Measurements from ENCODE around the gene C1orf198.

The C1orf198 gene

GRCh38 chr1:230884646-230885045, 16.3 kb upstream of the C1orf198 start:
- Histone ChIP-seq H3K4me3 (ENCODE audit: low read depth, low read length) (no peak overlapping the region), H3K9ac (ENCODE audit: low read depth, low read length) (no peak overlapping the region), H3K9me3 (ENCODE audit: control insufficient read depth, insufficient read depth, low read length) (no peaks in the 10 kb centered on the region), H3K27me3 (ENCODE audit: control insufficient read depth, insufficient read depth, low read length) (no peaks in the 10 kb centered on the region), H3K36me3 (ENCODE audit: control insufficient read depth, insufficient read depth, low read length) (no peaks in the 10 kb centered on the region), H3K4me1 (ENCODE audit: control insufficient read depth, insufficient read depth, low read length) (no peaks in the 10 kb centered on the region)

- no peaks in the 10 kb centered on the region for H3K4me1 ChIP-seq (ENCODE audit: control insufficient read depth, insufficient read depth, low read length)
These were observed 15.6 kb upstream of the C1orf198 start for GRCh38 chr1:230883967-230884366.

GRCh38 chr1:230879778-230880177, 11.5 kb upstream of the C1orf198 start:
- no peaks in the 10 kb centered on the region for H3K4me1 ChIP-seq (ENCODE audit: control insufficient read depth, insufficient read depth, low read length)
- H3K4me3 ChIP-seq (ENCODE audit: low read depth, low read length), result no peak overlapping the region
- no peaks in the 10 kb centered on the region for H3K27me3 ChIP-seq (ENCODE audit: control insufficient read depth, insufficient read depth, low read length)
- no peaks in the 10 kb centered on the region for H3K36me3 ChIP-seq (ENCODE audit: control insufficient read depth, insufficient read depth, low read length)
- H3K9me3 ChIP-seq (ENCODE audit: control insufficient read depth, insufficient read depth, low read length), result no peaks in the 10 kb centered on the region
- no peak overlapping the region for H3K9ac ChIP-seq (ENCODE audit: low read depth, low read length)

More at GRCh38 chr1:230883967-230884366, 15.6 kb upstream of the C1orf198 start:
- Histone ChIP-seq H3K36me3 (ENCODE audit: control insufficient read depth, insufficient read depth, low read length) (no peaks in the 10 kb centered on the region), H3K9me3 (ENCODE audit: control insufficient read depth, insufficient read depth, low read length) (no peaks in the 10 kb centered on the region), H3K9ac (ENCODE audit: low read depth, low read length) (no peak overlapping the region), H3K4me3 (ENCODE audit: low read depth, low read length) (no peak overlapping the region), H3K27me3 (ENCODE audit: control insufficient read depth, insufficient read depth, low read length) (no peaks in the 10 kb centered on the region)

- Histone ChIP-seq H3K27me3 (ENCODE audit: control insufficient read depth, insufficient read depth, low read length) (no peaks in the 10 kb centered on the region), H3K36me3 (ENCODE audit: control insufficient read depth, insufficient read depth, low read length) (no peaks in the 10 kb centered on the region), H3K4me3 (ENCODE audit: low read depth, low read length) (no peak overlapping the region), H3K9ac (ENCODE audit: low read depth, low read length) (no peak overlapping the region), H3K4me1 (ENCODE audit: control insufficient read depth, insufficient read depth, low read length) (no peaks in the 10 kb centered on the region), H3K9me3 (ENCODE audit: control insufficient read depth, insufficient read depth, low read length) (no peaks in the 10 kb centered on the region)
These were observed 10.3 kb upstream of the C1orf198 start for GRCh38 chr1:230878591-230878990.

- Histone ChIP-seq H3K36me3 (ENCODE audit: control insufficient read depth, insufficient read depth, low read length) (no peaks in the 10 kb centered on the region), H3K9ac (ENCODE audit: low read depth, low read length) (no peak overlapping the region), H3K27me3 (ENCODE audit: control insufficient read depth, insufficient read depth, low read length) (no peaks in the 10 kb centered on the region), H3K4me1 (ENCODE audit: control insufficient read depth, insufficient read depth, low read length) (no peaks in the 10 kb centered on the region), H3K9me3 (ENCODE audit: control insufficient read depth, insufficient read depth, low read length) (no peaks in the 10 kb centered on the region), H3K4me3 (ENCODE audit: low read depth, low read length) (no peak overlapping the region)
These were observed 9.7 kb upstream of the C1orf198 start for GRCh38 chr1:230877924-230878590.

GRCh38 chr1:230877146-230877923, 9.0 kb upstream of the C1orf198 start:
- no peaks in the 10 kb centered on the region for H3K4me1 ChIP-seq (ENCODE audit: control insufficient read depth, insufficient read depth, low read length)
- no peaks in the 10 kb centered on the region for H3K9me3 ChIP-seq (ENCODE audit: control insufficient read depth, insufficient read depth, low read length)
- H3K9ac ChIP-seq (ENCODE audit: low read depth, low read length), result no peak overlapping the region
- no peak overlapping the region for H3K4me3 ChIP-seq (ENCODE audit: low read depth, low read length)
- H3K27me3 ChIP-seq (ENCODE audit: control insufficient read depth, insufficient read depth, low read length), result no peaks in the 10 kb centered on the region
- no peaks in the 10 kb centered on the region for H3K36me3 ChIP-seq (ENCODE audit: control insufficient read depth, insufficient read depth, low read length)

- Histone ChIP-seq H3K9ac (ENCODE audit: low read depth, low read length) (no peak overlapping the region), H3K9me3 (ENCODE audit: control insufficient read depth, insufficient read depth, low read length) (no peaks in the 10 kb centered on the region), H3K27me3 (ENCODE audit: control insufficient read depth, insufficient read depth, low read length) (no peaks in the 10 kb centered on the region), H3K36me3 (ENCODE audit: control insufficient read depth, insufficient read depth, low read length) (no peaks in the 10 kb centered on the region), H3K4me1 (ENCODE audit: control insufficient read depth, insufficient read depth, low read length) (no peaks in the 10 kb centered on the region), H3K4me3 (ENCODE audit: low read depth, low read length) (no peak overlapping the region)
These were observed 8.3 kb upstream of the C1orf198 start for GRCh38 chr1:230876660-230877059.

- H3K4me1 ChIP-seq (ENCODE audit: control insufficient read depth, insufficient read depth, low read length), result no peaks in the 10 kb centered on the region
- no peak overlapping the region for H3K4me3 ChIP-seq (ENCODE audit: low read depth, low read length)
- no peak overlapping the region for H3K9ac ChIP-seq (ENCODE audit: low read depth, low read length)
- H3K27me3 ChIP-seq (ENCODE audit: control insufficient read depth, insufficient read depth, low read length), result no peaks in the 10 kb centered on the region
- no peaks in the 10 kb centered on the region for H3K36me3 ChIP-seq (ENCODE audit: control insufficient read depth, insufficient read depth, low read length)
- H3K9me3 ChIP-seq (ENCODE audit: control insufficient read depth, insufficient read depth, low read length), result no peaks in the 10 kb centered on the region
These were observed 7.0 kb upstream of the C1orf198 start for GRCh38 chr1:230875370-230875769.

GRCh38 chr1:230870916-230871315, 2.6 kb upstream of the C1orf198 start:
- Histone ChIP-seq H3K36me3 (ENCODE audit: control insufficient read depth, insufficient read depth, low read length) (no peaks in the 10 kb centered on the region), H3K27me3 (ENCODE audit: control insufficient read depth, insufficient read depth, low read length) (peaks cover 9% of the 10 kb centered on the region), H3K4me1 (ENCODE audit: control insufficient read depth, insufficient read depth, low read length) (no peaks in the 10 kb centered on the region), H3K4me3 (ENCODE audit: low read depth, low read length) (no peak overlapping the region), H3K9ac (ENCODE audit: low read depth, low read length) (no peak overlapping the region), H3K9me3 (ENCODE audit: control insufficient read depth, insufficient read depth, low read length) (no peaks in the 10 kb centered on the region)

- peaks cover 9% of the 10 kb centered on the region for H3K27me3 ChIP-seq (ENCODE audit: control insufficient read depth, insufficient read depth, low read length)
- H3K4me1 ChIP-seq (ENCODE audit: control insufficient read depth, insufficient read depth, low read length), result no peaks in the 10 kb centered on the region
- H3K9me3 ChIP-seq (ENCODE audit: control insufficient read depth, insufficient read depth, low read length), result no peaks in the 10 kb centered on the region
- no peak overlapping the region for H3K9ac ChIP-seq (ENCODE audit: low read depth, low read length)
- no peaks in the 10 kb centered on the region for H3K36me3 ChIP-seq (ENCODE audit: control insufficient read depth, insufficient read depth, low read length)
- H3K4me3 ChIP-seq (ENCODE audit: low read depth, low read length), result no peak overlapping the region
These were observed 1.2 kb upstream of the C1orf198 start for GRCh38 chr1:230869500-230869899.

- H3K9me3 ChIP-seq (ENCODE audit: control insufficient read depth, insufficient read depth, low read length), result no peaks in the 10 kb centered on the region
- H3K4me3 ChIP-seq (ENCODE audit: low read depth, low read length), result peak overlapping the region; percentile 56
- H3K27me3 ChIP-seq (ENCODE audit: control insufficient read depth, insufficient read depth, low read length), result peaks cover 9% of the 10 kb centered on the region
- H3K36me3 ChIP-seq (ENCODE audit: control insufficient read depth, insufficient read depth, low read length), result no peaks in the 10 kb centered on the region
- H3K4me1 ChIP-seq (ENCODE audit: control insufficient read depth, insufficient read depth, low read length), result no peaks in the 10 kb centered on the region
- peak overlapping the region; percentile 90 for H3K9ac ChIP-seq (ENCODE audit: low read depth, low read length)
These were observed 540 bp upstream of the C1orf198 start for GRCh38 chr1:230868736-230869385.

All from iPS-15b (cell line).